ENCODE data around the gene COX4I1. TPM values are rescaled to one million over a fixed set of nuclear protein-coding genes. Genes with fewer than 3 reads are reported as not detected.

The COX4I1 gene
- 277 TPM for total RNA-seq

GRCh38 chr16:85799497-85800320, at the start of gene COX4I1, which contains the start of gene EMC8:
Gene COX4I1, plus strand, starts transcription at chr16:85799695. Its CDS starts 1,511 bp downstream, at chr16:85801206.
Gene EMC8, minus strand, starts transcription at chr16:85799544. Its CDS starts 249 bp downstream, at chr16:85799295.
- ATAC-seq, result peak; percentile 99
- intact Hi-C loops (cut with DNase I), result no loop called here
- DNase-seq (ENCODE audit: low spot score), result peak; percentile 98

GRCh38 chr16:85749771-85750145, 49.7 kb upstream of the COX4I1 start:
- intact Hi-C loops (cut with DNase I), result no loop called here
- DNase-seq (ENCODE audit: low spot score) (no peak), ATAC-seq (no peak)

DNA sequence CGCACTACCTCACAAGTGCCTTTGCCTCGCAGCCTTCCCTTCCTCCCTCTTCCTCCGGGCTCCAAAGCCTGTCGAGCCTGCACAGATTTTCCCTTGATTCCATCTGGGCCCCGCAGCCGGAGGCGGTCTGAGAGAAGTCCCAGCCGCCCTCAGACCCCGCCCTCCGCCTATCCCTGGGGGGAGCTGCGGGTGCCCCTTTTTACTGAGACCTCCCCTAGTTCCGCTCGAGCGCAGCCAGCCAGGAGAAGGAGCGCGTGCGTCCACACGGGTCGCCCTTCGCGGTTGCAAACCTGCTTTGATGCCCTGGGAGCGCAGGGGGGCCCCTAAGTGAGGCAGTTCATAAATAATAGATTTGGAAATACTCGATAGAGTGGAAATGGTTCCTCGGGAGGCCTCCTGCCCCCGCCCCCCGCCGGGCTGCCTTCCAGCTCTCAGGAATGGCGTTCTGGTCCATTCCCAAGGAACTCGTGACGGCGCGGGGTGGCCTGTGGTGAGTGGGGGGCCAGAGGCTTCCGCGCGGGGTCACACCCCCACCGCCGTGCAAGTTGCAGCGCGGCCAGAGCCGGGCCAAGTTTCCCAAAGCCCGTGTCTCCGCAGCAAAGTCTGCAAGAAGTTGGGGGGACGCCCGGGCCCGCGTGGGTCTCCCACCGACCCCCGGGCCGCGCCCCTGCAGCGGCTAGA, 49.2 kb upstream of the COX4I1 start:
- DNase-seq (ENCODE audit: low spot score), result peak; percentile 65

DNA sequence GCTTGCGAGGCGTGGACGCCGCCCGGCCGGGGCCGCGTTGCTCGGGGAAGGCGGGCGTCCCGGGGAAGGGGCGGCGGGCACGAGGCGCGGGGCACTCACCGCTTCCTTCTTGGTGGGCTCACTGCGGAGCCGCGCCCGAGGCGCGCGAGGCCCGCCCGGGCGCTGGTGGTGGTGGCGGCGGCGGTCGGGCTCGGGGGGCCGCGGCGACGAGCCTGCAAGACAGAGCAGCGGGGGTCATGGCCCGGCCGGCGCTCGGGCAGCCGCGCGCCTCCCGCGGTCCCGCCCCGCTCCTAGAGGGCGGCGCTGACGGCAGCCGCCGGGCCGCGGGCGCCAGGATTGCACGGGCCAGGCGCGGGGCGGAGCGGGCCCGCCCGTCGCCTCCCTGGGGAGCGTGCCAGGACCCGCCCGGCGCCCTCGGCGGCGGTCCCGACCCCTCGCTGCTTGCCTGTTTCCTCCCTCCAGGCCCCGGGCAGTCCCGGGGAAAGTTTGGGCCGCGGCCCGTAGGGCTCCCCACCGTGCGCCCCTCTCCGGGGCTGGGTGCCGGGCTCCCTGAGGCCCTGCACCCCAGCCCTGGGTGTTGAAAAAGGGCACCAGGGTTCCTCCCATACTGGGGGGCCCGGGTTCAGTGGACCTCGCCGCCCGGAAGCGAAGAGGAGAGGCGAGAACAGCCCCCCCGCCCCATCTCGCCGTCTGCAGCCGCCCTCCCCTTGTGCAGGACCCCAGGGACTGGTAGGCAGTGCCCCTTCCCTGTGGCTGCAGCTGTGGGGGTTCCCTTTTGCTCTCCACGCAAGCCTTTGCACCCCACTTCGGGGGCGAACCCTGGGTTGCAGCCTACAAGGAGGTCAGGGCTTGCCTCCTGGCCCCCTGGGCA, 48.4 kb upstream of the COX4I1 start, which contains the start of gene C16orf74:
C16orf74 (minus strand) TSS at position 270 of the 871 bp plus-strand sequence. CDS start 15,879 bp downstream, outside the sequence.
- intact Hi-C loops (cut with DNase I), result no loop called here
- DNase-seq (ENCODE audit: low spot score) (no peak), ATAC-seq (peak; percentile 66)

More for the DNA sequence above, 49.2 kb upstream of the COX4I1 start:
- intact Hi-C loops (cut with DNase I), result no loop called here
- no peak for ATAC-seq

DNA sequence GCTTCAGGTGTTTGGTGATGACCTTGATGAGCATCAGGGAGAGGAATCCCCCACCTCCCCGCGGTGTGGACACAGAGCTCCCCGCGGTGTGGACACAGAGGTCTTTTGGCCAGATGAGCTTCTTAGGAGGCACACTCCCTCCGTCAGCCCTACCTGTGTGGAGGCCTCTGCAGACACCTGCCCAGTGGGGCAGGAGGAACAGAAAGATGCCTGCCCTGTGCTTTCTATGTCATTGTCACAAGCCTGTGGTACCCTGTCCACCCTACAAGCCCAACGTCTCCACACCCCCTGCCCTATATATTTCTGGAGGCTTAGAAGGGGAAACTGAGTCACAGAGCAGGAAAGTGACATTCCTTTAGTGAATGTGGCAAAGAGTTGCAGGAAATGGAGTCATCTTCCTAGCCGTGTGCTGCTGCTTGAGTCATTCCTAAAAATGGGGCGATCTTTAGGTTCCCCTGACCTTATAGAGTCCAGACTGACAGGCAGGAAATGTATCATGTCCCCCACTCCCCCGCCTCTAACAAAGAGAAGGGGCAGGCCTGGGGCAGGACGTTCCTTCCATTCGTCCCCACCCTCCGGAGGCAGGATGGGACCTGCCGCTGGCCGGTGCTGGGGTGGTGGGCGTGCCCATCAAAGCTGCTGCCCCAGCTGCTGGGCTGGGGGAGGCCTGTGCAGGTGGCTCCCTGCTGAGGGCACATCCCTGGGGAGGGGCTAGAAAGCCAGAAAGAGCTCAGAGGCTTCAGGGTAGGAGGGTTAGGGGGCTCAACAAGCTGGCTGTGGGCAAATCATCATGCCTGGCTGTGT, 47.6 kb upstream of the COX4I1 start:
- intact Hi-C loops (cut with DNase I), result no loop called here

GRCh38 chr16:85752511-85753420, 46.7 kb upstream of the COX4I1 start:
- DNase-seq (ENCODE audit: low spot score), result no peak
- intact Hi-C loops (cut with DNase I), result no loop called here
- ATAC-seq, result no peak

More for the DNA sequence above, 47.6 kb upstream of the COX4I1 start:
- ATAC-seq (no peak), DNase-seq (ENCODE audit: low spot score) (no peak)

- ATAC-seq (no peak), DNase-seq (ENCODE audit: low spot score) (no peak)
- intact Hi-C loops (cut with DNase I), result no loop called here
Observed at GRCh38 chr16:85753559-85753958, 45.9 kb upstream of the COX4I1 start.

GRCh38 chr16:85753976-85754375, 45.5 kb upstream of the COX4I1 start:
- no peak for DNase-seq (ENCODE audit: low spot score)
- ATAC-seq, result no peak
- intact Hi-C loops (cut with DNase I), result no loop called here

GRCh38 chr16:85754413-85754812, 45.1 kb upstream of the COX4I1 start:
- DNase-seq (ENCODE audit: low spot score) (no peak), ATAC-seq (no peak)
- intact Hi-C loops (cut with DNase I), result no loop called here

DNA sequence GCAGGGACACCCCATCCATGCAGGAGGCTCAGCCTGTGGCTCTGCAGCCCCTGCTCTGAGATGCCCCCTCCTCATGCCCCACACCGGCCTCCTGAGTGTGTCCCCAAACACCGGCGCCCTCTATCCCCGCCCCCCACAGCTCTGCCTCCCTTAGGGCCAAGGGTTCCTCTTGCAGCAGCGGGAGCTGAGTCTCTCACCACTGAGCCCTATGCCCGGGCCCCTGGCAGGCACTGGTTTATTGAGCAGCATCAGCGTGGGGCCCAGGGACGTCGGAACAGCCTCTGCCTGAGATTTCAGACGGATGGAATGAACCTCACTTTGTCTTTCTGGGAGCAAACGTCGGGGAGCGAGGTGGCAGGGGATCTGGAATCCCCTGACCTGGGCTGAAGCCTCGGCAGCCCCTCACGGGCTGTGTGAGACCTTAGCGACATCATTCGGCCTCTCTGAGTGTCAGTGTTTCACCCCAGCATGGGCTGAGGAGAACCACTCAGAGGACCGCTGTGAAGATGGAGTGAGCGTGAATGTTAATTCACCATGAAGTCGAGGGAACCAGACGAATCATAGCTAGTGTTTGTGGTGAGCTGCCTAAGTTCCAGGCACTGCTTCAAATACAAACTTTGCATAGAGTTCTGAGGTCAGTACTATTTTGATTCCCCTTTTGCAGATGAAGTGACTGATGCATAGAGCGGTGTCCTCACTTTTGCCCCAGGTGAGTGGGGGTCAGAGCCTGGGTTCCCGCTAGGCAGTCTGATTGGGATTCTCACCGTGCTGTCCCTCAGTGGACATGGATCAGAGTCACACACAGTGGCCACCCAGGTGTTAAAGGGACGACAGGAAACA, 43.3 kb upstream of the COX4I1 start:
- DNase-seq (ENCODE audit: low spot score), result no peak
- intact Hi-C loops (cut with DNase I), result no loop called here
- ATAC-seq, result no peak

DNA sequence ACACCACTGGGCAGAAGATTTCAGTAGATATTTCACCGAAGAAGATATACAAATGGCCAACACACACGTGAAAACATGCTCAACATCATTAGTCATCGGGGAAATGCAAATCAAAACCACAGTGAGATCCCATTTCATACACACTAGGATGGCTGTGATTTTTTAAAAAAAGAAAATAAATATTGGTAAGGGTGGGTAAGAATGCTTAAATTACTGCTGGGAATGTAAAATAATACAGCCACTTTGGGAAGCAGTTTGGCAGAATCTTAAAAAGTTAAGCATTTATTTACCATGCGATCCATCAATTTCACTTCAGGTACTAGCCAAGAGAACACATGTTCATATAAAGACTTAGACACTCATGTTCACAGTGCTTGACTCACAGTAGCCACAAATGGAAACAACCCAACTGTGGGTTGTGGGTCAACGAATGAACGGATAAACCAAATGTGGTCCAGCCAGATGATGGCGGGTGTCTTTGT, 42.1 kb upstream of the COX4I1 start:
- DNase-seq (ENCODE audit: low spot score) (no peak), ATAC-seq (no peak)
- intact Hi-C loops (cut with DNase I), result no loop called here

DNA sequence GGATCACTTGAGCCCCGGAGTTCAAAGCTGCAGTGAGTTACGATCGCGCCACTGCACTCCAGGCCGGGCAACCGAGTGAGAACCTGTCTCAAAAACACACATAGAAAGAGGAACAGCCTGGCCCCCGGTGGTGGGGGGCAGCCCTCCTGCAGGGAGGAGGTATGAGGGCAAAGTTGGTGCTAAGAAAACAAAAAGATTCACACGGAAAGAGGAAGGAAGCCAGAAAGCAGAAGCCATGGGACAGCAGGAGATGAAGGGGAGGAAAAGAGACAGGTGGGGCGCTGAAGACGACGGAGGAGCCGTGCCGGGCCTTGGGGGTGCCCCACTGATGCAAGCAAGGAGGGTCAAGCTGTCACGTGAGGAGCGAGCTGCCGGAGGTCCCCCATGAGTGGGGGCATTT, 40.4 kb upstream of the COX4I1 start:
- no peak for DNase-seq (ENCODE audit: low spot score)
- ATAC-seq, result no peak
- intact Hi-C loops (cut with DNase I), result no loop called here

DNA sequence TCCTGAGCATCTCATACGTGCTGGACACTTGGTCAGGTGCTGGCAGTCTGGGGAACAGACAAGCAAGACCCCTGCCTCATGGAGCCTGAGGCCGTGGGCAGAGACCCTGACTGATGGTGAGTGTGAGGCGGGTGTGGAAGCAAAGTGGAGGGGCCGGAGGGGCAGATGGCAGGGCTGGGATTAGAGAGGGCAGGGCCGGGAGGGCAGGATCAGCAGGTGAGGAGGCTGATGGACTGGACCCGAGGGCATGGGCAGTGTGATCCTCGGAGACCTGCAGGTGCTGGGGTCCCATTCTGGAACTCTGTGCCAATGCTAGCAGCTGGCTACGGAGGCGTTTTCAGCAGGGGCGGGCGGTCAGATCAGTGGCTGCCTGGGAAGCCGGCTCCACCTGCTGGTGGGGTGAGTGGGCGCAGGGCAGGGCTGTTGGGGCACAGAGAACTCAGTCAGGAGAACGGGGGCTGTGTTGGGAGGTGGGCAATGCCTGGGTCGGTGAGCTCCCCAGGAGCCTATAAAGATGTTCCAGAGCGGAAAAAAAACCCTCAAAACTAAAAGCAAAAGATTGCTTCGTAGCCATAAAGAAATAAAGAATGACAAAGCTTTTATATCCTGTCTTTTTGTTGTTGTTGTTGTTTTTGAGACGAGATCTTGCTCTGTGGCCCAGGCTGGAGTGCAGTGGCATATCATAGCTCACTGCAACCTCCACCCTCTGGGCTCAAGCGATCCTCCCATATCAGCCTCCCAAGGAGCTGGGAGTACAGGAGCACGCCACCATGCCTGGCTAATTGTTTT, 39.7 kb upstream of the COX4I1 start:
- intact Hi-C loops (cut with DNase I), result no loop called here
- ATAC-seq (no peak), DNase-seq (ENCODE audit: low spot score) (no peak)

GRCh38 chr16:85761861-85762260, 37.6 kb upstream of the COX4I1 start:
- ATAC-seq, result no peak
- DNase-seq (ENCODE audit: low spot score), result no peak
- intact Hi-C loops (cut with DNase I), result no loop called here

- no peak for DNase-seq (ENCODE audit: low spot score)
- intact Hi-C loops (cut with DNase I), result no loop called here
- no peak for ATAC-seq
Observed at GRCh38 chr16:85762970-85763369, 36.5 kb upstream of the COX4I1 start.

- ATAC-seq (no peak), DNase-seq (ENCODE audit: low spot score) (no peak)
- intact Hi-C loops (cut with DNase I), result no loop called here
Observed at GRCh38 chr16:85763616-85764015, 35.9 kb upstream of the COX4I1 start.
